Measurements from ENCODE around the gene GALNT1. TPM values are rescaled to one million over a fixed set of nuclear protein-coding genes. Genes with fewer than 3 reads are reported as not detected.

Gene GALNT1
- total RNA-seq, 1 experiment from 2014 or later = 77.9 TPM

- Histone ChIP-seq H3K4me1 (ENCODE audit: insufficient read depth, low read length) (no peaks in the 10 kb centered on the region; the same call in 1 of the 2 replicates), H2BK15ac (ENCODE audit: low read depth, low read length) (no peak overlapping the region), H3K9ac (ENCODE audit: extremely low read depth, insufficient read length, low read length) (no peak overlapping the region), H3K27ac (ENCODE audit: insufficient read length, low read depth, low read length) (no peak overlapping the region), H4K91ac (ENCODE audit: insufficient read length, low read depth, low read length) (no peak overlapping the region), H2BK20ac (ENCODE audit: low read depth, low read length, poor library complexity, severe bottlenecking) (no peak overlapping the region), H3K4me2 (ENCODE audit: insufficient read depth, insufficient read length, low read length) (no peak overlapping the region), H2BK5ac (ENCODE audit: insufficient read length, low read length) (no peak overlapping the region), H3K14ac (ENCODE audit: insufficient read depth, low read length) (no peak overlapping the region), H3K79me1 (ENCODE audit: insufficient read depth, low read depth, low read length, poor library complexity, severe bottlenecking) (no peaks in the 10 kb centered on the region), H2BK12ac (ENCODE audit: insufficient read length, low read depth, low read length) (no peak overlapping the region), H4K20me1 (ENCODE audit: control insufficient read depth, insufficient read depth, insufficient read length) (no peaks in the 10 kb centered on the region), H4K8ac (replicated peaks; ENCODE audit: insufficient read length, low read depth, low read length) (no peak overlapping the region), H3K23me2 (ENCODE audit: insufficient read length, low read depth, low read length, poor library complexity, severe bottlenecking) (no peaks in the 10 kb centered on the region), H3K79me2 (ENCODE audit: insufficient read depth, low read length) (no peaks in the 10 kb centered on the region), H3K18ac (ENCODE audit: insufficient read length, low read depth, low read length) (no peak overlapping the region), H2BK120ac (ENCODE audit: low read depth, low read length, poor library complexity, severe bottlenecking) (no peak overlapping the region), H3K4ac (ENCODE audit: low read depth, low read length) (no peak overlapping the region), H3T11ph (ENCODE audit: low read length) (no peak overlapping the region), H2AFZ (ENCODE audit: low read length) (no peak overlapping the region), H3K56ac (ENCODE audit: insufficient read length, low read depth, low read length) (no peak overlapping the region), H3K23ac (ENCODE audit: insufficient read length, low read depth, low read length) (no peak overlapping the region), H2AK5ac (ENCODE audit: insufficient read length, low read length) (no peak overlapping the region), H3K27me3 (ENCODE audit: insufficient read depth, low read length) (no peaks in the 10 kb centered on the region), H3K9me3 (ENCODE audit: control insufficient read depth, low read depth, low read length) (no peaks in the 10 kb centered on the region), H4K5ac (ENCODE audit: insufficient read length, low read depth, low read length) (no peak overlapping the region)
- no peak for DNase-seq
- H3K4me1 Mint-ChIP-seq = peaks cover 0 to 10% of the 10 kb centered on the region in 2 experiments; a peak in 2 of 4 replicates
- no peak for TF ChIP-seq CTCF (conservative IDR thresholded peaks at IDR 0.05)
- peaks cover 4 to 20% (median 8%) of the 10 kb centered on the region in 3 experiments; a peak in 6 of 7 replicates for H3K36me3 Mint-ChIP-seq (ENCODE audit: insufficient read depth in 1 of 3, low read depth in 3 of 3)
- peaks cover 6% of the 10 kb centered on the region for H3K27me3 Mint-ChIP-seq (ENCODE audit: low read depth)
- no peak overlapping the region for H3K27ac Mint-ChIP-seq
- no peak overlapping the region for H3K4me3 Mint-ChIP-seq
- H3K9me3 Mint-ChIP-seq = peaks cover 13 to 19% of the 10 kb centered on the region in 2 experiments; a peak in 4 of 5 replicates
Observed at GRCh38 chr18:35739778-35740177, 158.2 kb downstream of the GALNT1 start.
